HCT116 (cell line): Measurements from ENCODE around the gene ADM2.

ENCODE experiments used
- ATF3 ChIP-seq: IDR thresholded peaks from 2 replicates; pipeline ENCODE4 v1.6.1; 2012
- EZH2 ChIP-seq: fragments of 200-600 bp; sonication (generic); IDR thresholded peaks from 2 replicates; pipeline ENCODE4 v1.6.1; 2017; ENCODE audit warnings: antibody characterized with exemption, mixed run types
- POLR2A ChIP-seq: IDR thresholded peaks from 2 replicates; pipeline ENCODE4 v1.7.0; 2011; ENCODE audit warnings: borderline replicate concordance; ENCODE audit not compliant: insufficient read depth, insufficient read length; ENCODE audit errors: extremely low read depth
- POLR2AphosphoS5 ChIP-seq: IDR thresholded peaks from 2 replicates; pipeline ENCODE4 v1.6.1; 2011; ENCODE audit warnings: mild to moderate bottlenecking, low read depth, low read length, moderate library complexity
- RAD21 ChIP-seq: IDR thresholded peaks from 2 replicates; pipeline ENCODE4 v1.6.1; 2012; ENCODE audit warnings: low read depth, mild to moderate bottlenecking
- REST ChIP-seq: IDR thresholded peaks from 2 replicates; pipeline ENCODE4 v1.6.1; 2012; ENCODE audit warnings: low read depth
- SIN3A ChIP-seq: IDR thresholded peaks from 2 replicates; pipeline ENCODE4 v1.6.1; 2012; ENCODE audit warnings: low read depth
- SP1 ChIP-seq: IDR thresholded peaks from 2 replicates; pipeline ENCODE4 v1.6.1; 2012; ENCODE audit warnings: low read depth
- ZFX ChIP-seq: fragments of 450-650 bp; IDR thresholded peaks from 2 replicates; pipeline ENCODE4 v1.6.1; 2017
- TF ChIP-seq, protein P1 (sequence below), 3 experiments: fragments of 200-600 bp in 1 of 3; sonication (generic) in 1 of 3; IDR thresholded peaks in 2 of 3; conservative IDR thresholded peaks in 1 of 3; 2 replicates each; pipeline ENCODE4 v1.5.1; 2012 to 2017; ENCODE audit warnings: low read depth in 2 of 3, low read length in 2 of 3, antibody characterized with exemption in 1 of 3, borderline replicate concordance in 1 of 3, control low read depth in 1 of 3, mild to moderate bottlenecking in 1 of 3, mixed read lengths in 1 of 3, mixed run types in 1 of 3, moderate library complexity in 1 of 3; ENCODE audit not compliant: insufficient read depth in 1 of 3

DNA sequence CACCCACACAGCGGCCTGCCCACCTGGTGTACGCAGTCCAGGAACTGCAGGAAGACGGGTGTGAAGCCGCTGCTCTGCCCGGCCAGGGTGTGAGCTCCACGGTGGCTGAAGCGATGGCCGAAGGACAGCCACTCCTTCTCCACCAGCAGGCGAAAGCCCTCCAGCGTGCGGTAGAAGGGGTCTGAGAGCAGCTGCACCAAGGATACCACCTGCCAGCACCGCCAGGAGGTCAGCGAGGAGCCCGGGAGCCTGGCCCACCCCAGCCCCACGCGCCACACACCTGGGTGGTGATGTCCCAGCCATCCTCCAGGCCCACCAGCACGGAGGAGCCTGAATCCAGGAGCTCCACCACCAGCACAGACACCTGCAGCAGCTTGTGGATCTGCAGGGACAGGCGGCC lies 26.1 kb upstream of the ADM2 start:
- TF ChIP-seq, protein P1, sequence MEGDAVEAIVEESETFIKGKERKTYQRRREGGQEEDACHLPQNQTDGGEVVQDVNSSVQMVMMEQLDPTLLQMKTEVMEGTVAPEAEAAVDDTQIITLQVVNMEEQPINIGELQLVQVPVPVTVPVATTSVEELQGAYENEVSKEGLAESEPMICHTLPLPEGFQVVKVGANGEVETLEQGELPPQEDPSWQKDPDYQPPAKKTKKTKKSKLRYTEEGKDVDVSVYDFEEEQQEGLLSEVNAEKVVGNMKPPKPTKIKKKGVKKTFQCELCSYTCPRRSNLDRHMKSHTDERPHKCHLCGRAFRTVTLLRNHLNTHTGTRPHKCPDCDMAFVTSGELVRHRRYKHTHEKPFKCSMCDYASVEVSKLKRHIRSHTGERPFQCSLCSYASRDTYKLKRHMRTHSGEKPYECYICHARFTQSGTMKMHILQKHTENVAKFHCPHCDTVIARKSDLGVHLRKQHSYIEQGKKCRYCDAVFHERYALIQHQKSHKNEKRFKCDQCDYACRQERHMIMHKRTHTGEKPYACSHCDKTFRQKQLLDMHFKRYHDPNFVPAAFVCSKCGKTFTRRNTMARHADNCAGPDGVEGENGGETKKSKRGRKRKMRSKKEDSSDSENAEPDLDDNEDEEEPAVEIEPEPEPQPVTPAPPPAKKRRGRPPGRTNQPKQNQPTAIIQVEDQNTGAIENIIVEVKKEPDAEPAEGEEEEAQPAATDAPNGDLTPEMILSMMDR (IDR thresholded peaks at IDR 0.05 in 2 of 3, conservative IDR thresholded peaks at IDR 0.05 in 1 of 3; ENCODE audit: borderline replicate concordance in 1 of 3, insufficient read depth in 1 of 3, low read depth in 2 of 3, low read length in 2 of 3) = no peak
- no peak for TF ChIP-seq EZH2
- no peak for TF ChIP-seq SIN3A
- TF ChIP-seq ZFX = no peak
- no peak for TF ChIP-seq SP1
- TF ChIP-seq POLR2AphosphoS5 = no peak
- no peak for TF ChIP-seq POLR2A
- TF ChIP-seq REST = no peak
- no peak for TF ChIP-seq ATF3
- no peak for TF ChIP-seq RAD21
